HepG2 (cell line): ENCODE data around the gene TKTL1.

Experiments
- ETV5 ChIP-seq: IDR thresholded peaks from 2 replicates; pipeline ENCODE4 v1.6.1; 2018; ENCODE audit warnings: missing biosample characterization, missing genetic modification reagents, inconsistent platforms, borderline replicate concordance
- MIER2 ChIP-seq: IDR thresholded peaks from 2 replicates; pipeline ENCODE4 v1.6.1; 2016; ENCODE audit warnings: missing biosample characterization, missing genetic modification reagents
- NFYC ChIP-seq: IDR thresholded peaks from 2 replicates; pipeline ENCODE4 v1.6.1; 2016; ENCODE audit warnings: missing genetic modification reagents, missing compliant biosample characterization
- TOE1 ChIP-seq: sonication (generic); formaldehyde crosslinking; IDR thresholded peaks from 2 replicates; pipeline ENCODE4 v1.4.0; 2020; ENCODE audit warnings: mild to moderate bottlenecking, missing genetic modification reagents
- ZNF235 ChIP-seq: sonication (generic); formaldehyde crosslinking; IDR thresholded peaks from 2 replicates; pipeline ENCODE4 v1.8.1; 2023; ENCODE audit warnings: mild to moderate bottlenecking, missing genetic modification reagents, borderline replicate concordance
- TF ChIP-seq, protein P1 (sequence below): sonication (generic); formaldehyde crosslinking; IDR thresholded peaks from 2 replicates; pipeline ENCODE4 v1.4.0; 2020; ENCODE audit warnings: missing genetic modification reagents
- TF ChIP-seq, protein P2 (sequence below): sonication (generic); formaldehyde crosslinking; IDR thresholded peaks from 2 replicates; pipeline ENCODE4 v1.4.0; 2020; ENCODE audit warnings: missing genetic modification reagents
- TF ChIP-seq, protein P3 (sequence below): sonication (generic); formaldehyde crosslinking; conservative IDR thresholded peaks from 2 replicates; pipeline ENCODE4 v1.8.0; 2022; ENCODE audit warnings: missing genetic modification reagents
- TF ChIP-seq, protein P4 (sequence below): sonication (generic); formaldehyde crosslinking; IDR thresholded peaks from 2 replicates; pipeline ENCODE4 v1.4.0; 2020; ENCODE audit warnings: low read depth, mild to moderate bottlenecking, missing genetic modification reagents
- TF ChIP-seq, protein P5 (sequence below): sonication (generic); formaldehyde crosslinking; IDR thresholded peaks from 2 replicates; pipeline ENCODE4 v1.8.0; 2022; ENCODE audit warnings: mild to moderate bottlenecking, missing genetic modification reagents

DNA sequence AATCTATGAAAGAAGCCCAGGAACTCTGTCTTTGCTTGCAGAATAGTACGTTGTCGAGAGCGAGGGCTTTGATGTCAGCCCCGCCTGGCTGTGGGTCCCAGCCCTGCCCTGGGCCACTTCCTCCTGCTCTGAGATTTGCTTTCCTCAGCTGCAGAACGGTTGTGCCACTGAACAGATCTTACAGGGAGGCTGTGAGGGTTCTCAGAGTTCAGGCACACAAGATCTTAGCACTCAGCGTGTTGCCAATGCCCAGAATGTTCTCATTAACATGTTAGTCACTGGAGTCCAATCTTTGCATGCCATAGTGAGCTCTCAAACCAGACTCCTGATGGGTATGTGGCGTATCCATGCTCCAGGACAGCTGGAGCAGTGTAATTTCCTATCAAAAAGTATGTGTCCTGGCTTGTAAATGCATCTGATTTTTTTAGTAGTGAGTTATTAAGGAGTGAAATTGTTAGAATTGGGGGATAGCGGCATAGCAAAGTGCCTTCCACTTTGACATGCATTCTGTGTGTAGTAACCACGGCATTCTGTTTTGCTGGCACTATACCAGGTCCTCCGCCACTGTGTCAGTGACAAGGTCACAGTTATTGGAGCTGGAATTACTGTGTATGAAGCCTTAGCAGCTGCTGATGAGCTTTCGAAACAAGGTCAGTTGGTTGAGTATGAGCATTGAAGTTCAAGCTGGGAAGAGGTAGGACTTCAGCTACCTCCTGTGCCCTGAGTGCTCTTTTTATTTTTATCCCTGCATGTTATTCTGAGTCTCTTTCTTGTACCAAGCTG, 31.6 kb downstream of the TKTL1 start:
- TF ChIP-seq, protein P1, sequence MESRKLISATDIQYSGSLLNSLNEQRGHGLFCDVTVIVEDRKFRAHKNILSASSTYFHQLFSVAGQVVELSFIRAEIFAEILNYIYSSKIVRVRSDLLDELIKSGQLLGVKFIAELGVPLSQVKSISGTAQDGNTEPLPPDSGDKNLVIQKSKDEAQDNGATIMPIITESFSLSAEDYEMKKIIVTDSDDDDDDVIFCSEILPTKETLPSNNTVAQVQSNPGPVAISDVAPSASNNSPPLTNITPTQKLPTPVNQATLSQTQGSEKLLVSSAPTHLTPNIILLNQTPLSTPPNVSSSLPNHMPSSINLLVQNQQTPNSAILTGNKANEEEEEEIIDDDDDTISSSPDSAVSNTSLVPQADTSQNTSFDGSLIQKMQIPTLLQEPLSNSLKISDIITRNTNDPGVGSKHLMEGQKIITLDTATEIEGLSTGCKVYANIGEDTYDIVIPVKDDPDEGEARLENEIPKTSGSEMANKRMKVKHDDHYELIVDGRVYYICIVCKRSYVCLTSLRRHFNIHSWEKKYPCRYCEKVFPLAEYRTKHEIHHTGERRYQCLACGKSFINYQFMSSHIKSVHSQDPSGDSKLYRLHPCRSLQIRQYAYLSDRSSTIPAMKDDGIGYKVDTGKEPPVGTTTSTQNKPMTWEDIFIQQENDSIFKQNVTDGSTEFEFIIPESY (CRISPR knock-in tag): no peak
- TF ChIP-seq ZNF235 (CRISPR knock-in tag) (no peak), NFYC (CRISPR knock-in tag) (no peak), MIER2 (CRISPR knock-in tag) (no peak), TOE1 (CRISPR knock-in tag) (no peak), ETV5 (CRISPR knock-in tag) (no peak)
- TF ChIP-seq, protein P2, sequence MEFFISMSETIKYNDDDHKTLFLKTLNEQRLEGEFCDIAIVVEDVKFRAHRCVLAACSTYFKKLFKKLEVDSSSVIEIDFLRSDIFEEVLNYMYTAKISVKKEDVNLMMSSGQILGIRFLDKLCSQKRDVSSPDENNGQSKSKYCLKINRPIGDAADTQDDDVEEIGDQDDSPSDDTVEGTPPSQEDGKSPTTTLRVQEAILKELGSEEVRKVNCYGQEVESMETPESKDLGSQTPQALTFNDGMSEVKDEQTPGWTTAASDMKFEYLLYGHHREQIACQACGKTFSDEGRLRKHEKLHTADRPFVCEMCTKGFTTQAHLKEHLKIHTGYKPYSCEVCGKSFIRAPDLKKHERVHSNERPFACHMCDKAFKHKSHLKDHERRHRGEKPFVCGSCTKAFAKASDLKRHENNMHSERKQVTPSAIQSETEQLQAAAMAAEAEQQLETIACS (CRISPR knock-in tag): no peak
- TF ChIP-seq, protein P3, sequence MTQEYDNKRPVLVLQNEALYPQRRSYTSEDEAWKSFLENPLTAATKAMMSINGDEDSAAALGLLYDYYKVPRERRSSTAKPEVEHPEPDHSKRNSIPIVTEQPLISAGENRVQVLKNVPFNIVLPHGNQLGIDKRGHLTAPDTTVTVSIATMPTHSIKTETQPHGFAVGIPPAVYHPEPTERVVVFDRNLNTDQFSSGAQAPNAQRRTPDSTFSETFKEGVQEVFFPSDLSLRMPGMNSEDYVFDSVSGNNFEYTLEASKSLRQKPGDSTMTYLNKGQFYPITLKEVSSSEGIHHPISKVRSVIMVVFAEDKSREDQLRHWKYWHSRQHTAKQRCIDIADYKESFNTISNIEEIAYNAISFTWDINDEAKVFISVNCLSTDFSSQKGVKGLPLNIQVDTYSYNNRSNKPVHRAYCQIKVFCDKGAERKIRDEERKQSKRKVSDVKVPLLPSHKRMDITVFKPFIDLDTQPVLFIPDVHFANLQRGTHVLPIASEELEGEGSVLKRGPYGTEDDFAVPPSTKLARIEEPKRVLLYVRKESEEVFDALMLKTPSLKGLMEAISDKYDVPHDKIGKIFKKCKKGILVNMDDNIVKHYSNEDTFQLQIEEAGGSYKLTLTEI: no peak
- TF ChIP-seq, protein P4, sequence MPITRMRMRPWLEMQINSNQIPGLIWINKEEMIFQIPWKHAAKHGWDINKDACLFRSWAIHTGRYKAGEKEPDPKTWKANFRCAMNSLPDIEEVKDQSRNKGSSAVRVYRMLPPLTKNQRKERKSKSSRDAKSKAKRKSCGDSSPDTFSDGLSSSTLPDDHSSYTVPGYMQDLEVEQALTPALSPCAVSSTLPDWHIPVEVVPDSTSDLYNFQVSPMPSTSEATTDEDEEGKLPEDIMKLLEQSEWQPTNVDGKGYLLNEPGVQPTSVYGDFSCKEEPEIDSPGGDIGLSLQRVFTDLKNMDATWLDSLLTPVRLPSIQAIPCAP (CRISPR knock-in tag): no peak
- TF ChIP-seq, protein P5, sequence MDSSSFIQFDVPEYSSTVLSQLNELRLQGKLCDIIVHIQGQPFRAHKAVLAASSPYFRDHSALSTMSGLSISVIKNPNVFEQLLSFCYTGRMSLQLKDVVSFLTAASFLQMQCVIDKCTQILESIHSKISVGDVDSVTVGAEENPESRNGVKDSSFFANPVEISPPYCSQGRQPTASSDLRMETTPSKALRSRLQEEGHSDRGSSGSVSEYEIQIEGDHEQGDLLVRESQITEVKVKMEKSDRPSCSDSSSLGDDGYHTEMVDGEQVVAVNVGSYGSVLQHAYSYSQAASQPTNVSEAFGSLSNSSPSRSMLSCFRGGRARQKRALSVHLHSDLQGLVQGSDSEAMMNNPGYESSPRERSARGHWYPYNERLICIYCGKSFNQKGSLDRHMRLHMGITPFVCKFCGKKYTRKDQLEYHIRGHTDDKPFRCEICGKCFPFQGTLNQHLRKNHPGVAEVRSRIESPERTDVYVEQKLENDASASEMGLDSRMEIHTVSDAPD: no peak
